DOHH2 (cell line): ENCODE data around the gene COL4A1.

Experiments used
- H3F3A ChIP-seq: fragments of 200-600 bp; sonication (generic), shearing (Covaris generic); 2 replicates; pipeline ENCODE4 v1.6.0; 2016; ENCODE audit warnings: antibody characterized with exemption, mild to moderate bottlenecking; ENCODE audit not compliant: control insufficient read depth, insufficient read depth
- H3K27ac ChIP-seq: fragments of 200-600 bp; sonication (generic); 2 replicates; pipeline ENCODE4 v1.5.1; 2014; ENCODE audit warnings: low read depth, mild to moderate bottlenecking, low read length, moderate library complexity
- H3K27me3 ChIP-seq: fragments of 200-600 bp; sonication (generic); 2 replicates; pipeline ENCODE4 v1.6.1; 2014; ENCODE audit warnings: mild to moderate bottlenecking, low read length, mixed read lengths; ENCODE audit not compliant: control insufficient read depth
- H3K36me3 ChIP-seq: fragments of 200-600 bp; sonication (generic); 2 replicates; pipeline ENCODE4 v1.6.1; 2014; ENCODE audit warnings: mild to moderate bottlenecking, low read length, moderate library complexity, mixed read lengths; ENCODE audit not compliant: control insufficient read depth
- H3K4me1 ChIP-seq: fragments of 200-600 bp; sonication (generic); 2 replicates; pipeline ENCODE4 v1.6.1; 2014; ENCODE audit warnings: mild to moderate bottlenecking, low read length, mixed read lengths; ENCODE audit not compliant: control insufficient read depth
- H3K4me2 ChIP-seq: fragments of 200-600 bp; sonication (generic); 2 replicates; pipeline ENCODE4 v1.6.0; 2014; ENCODE audit warnings: mild to moderate bottlenecking, low read length, moderate library complexity
- H3K4me3 ChIP-seq: fragments of 200-600 bp; sonication (generic); 2 replicates; pipeline ENCODE4 v1.5.1; 2014; ENCODE audit warnings: mild to moderate bottlenecking, low read length, mixed read lengths
- H3K79me2 ChIP-seq: fragments of 200-600 bp; sonication (generic); 2 replicates; pipeline ENCODE4 v1.6.1; 2014; ENCODE audit warnings: mild to moderate bottlenecking, low read length, mixed read lengths; ENCODE audit not compliant: control insufficient read depth
- H3K9me2 ChIP-seq: fragments of 200-600 bp; sonication (generic); replicated peaks from 2 replicates; pipeline ENCODE4 v1.6.1; 2014; ENCODE audit warnings: mild to moderate bottlenecking, low read length, mixed read lengths; ENCODE audit not compliant: control insufficient read depth
- H3K9me3 ChIP-seq: fragments of 200-600 bp; sonication (generic); 2 replicates; pipeline ENCODE4 v1.6.1; 2014; ENCODE audit warnings: antibody characterized with exemption, low read length, mixed read lengths; ENCODE audit not compliant: control insufficient read depth, insufficient read depth
- H4K20me1 ChIP-seq: fragments of 200-600 bp; sonication (generic); 2 replicates; pipeline ENCODE4 v1.6.0; 2014; ENCODE audit warnings: low read depth, mild to moderate bottlenecking, antibody characterized with exemption, low read length, moderate library complexity; ENCODE audit not compliant: control insufficient read depth, insufficient read depth
- CTCF ChIP-seq: fragments of 200-600 bp; sonication (generic); IDR thresholded peaks from one replicate; pipeline ENCODE4 v1.5.1; 2014; ENCODE audit warnings: antibody characterized with exemption, mild to moderate bottlenecking, low read depth, low read length; ENCODE audit not compliant: poor library complexity, severe bottlenecking
- EZH2phosphoT487 ChIP-seq: fragments of 200-600 bp; sonication (generic); IDR thresholded peaks from 2 replicates; pipeline ENCODE4 v1.6.1; 2017; ENCODE audit warnings: borderline replicate concordance, mild to moderate bottlenecking, antibody characterized with exemption, low read length, moderate library complexity, mixed read lengths

Gene COL4A1

GRCh38 chr13:110128546-110128945, 178.4 kb downstream of the COL4A1 start:
- no peaks in the 10 kb centered on the region for H3K9me3 ChIP-seq
- no peaks in the 10 kb centered on the region for H3K4me1 ChIP-seq
- H3K9me2 ChIP-seq = no peaks in the 10 kb centered on the region
- TF ChIP-seq EZH2phosphoT487 (no peak), CTCF (no peak)
- no peaks in the 10 kb centered on the region for H3K36me3 ChIP-seq
- peaks cover 8% of the 10 kb centered on the region; the same call in 1 of the 2 replicates for H3K27me3 ChIP-seq
- no peaks in the 10 kb centered on the region for H3K79me2 ChIP-seq
- no peak overlapping the region for H3K4me2 ChIP-seq
- no peak overlapping the region for H3K27ac ChIP-seq
- no peaks in the 10 kb centered on the region for H4K20me1 ChIP-seq
- no peak overlapping the region for H3K4me3 ChIP-seq
- no peaks in the 10 kb centered on the region for H3F3A ChIP-seq

GRCh38 chr13:110127986-110128511, 178.9 kb downstream of the COL4A1 start:
- H3K9me3 ChIP-seq = no peaks in the 10 kb centered on the region
- H3K27ac ChIP-seq = no peak overlapping the region
- H3K4me2 ChIP-seq = no peak overlapping the region
- no peaks in the 10 kb centered on the region for H3K9me2 ChIP-seq
- no peak for TF ChIP-seq EZH2phosphoT487
- TF ChIP-seq CTCF = no peak
- no peaks in the 10 kb centered on the region for H3K79me2 ChIP-seq
- no peaks in the 10 kb centered on the region for H3F3A ChIP-seq
- no peaks in the 10 kb centered on the region for H3K36me3 ChIP-seq
- H4K20me1 ChIP-seq = no peaks in the 10 kb centered on the region
- no peak overlapping the region for H3K4me3 ChIP-seq
- H3K27me3 ChIP-seq = peaks cover 8% of the 10 kb centered on the region; the same call in 1 of the 2 replicates
- H3K4me1 ChIP-seq = no peaks in the 10 kb centered on the region

GRCh38 chr13:110126391-110126961, 180.5 kb downstream of the COL4A1 start:
- Histone ChIP-seq H3K36me3 (no peaks in the 10 kb centered on the region), H3K4me2 (no peak overlapping the region), H3K4me1 (no peaks in the 10 kb centered on the region), H3F3A (no peaks in the 10 kb centered on the region), H3K27me3 (peaks cover 8% of the 10 kb centered on the region; the same call in 1 of the 2 replicates), H3K9me3 (no peaks in the 10 kb centered on the region), H3K9me2 (no peaks in the 10 kb centered on the region), H4K20me1 (no peaks in the 10 kb centered on the region), H3K4me3 (no peak overlapping the region), H3K79me2 (no peaks in the 10 kb centered on the region), H3K27ac (no peak overlapping the region)
- TF ChIP-seq CTCF (no peak), EZH2phosphoT487 (no peak)
